HepG2 (cell line): ENCODE results near the gene PLIN3. TPM values are rescaled to one million over a fixed set of nuclear protein-coding genes. Genes with fewer than 3 reads are reported as not detected.

Experiments used
- FOXA1 ChIP-seq, 2 experiments: fragments of 450-650 bp in 1 of 2; sonication (generic) in 1 of 2; formaldehyde crosslinking in 1 of 2; IDR thresholded peaks; 2 replicates each; pipeline versions ENCODE4 v1.4.0 to v1.6.1; 2016 to 2020; ENCODE audit warnings: missing genetic modification reagents in 1 of 2
- HNF4A ChIP-seq: sonication (generic); formaldehyde crosslinking; IDR thresholded peaks from 2 replicates; pipeline ENCODE4 v1.4.0; 2020; ENCODE audit warnings: missing genetic modification reagents
- NR2F1 ChIP-seq, 2 experiments: fragments of 450-650 bp in 1 of 2; formaldehyde crosslinking in 1 of 2; IDR thresholded peaks; 2 replicates each; pipeline versions ENCODE4 v1.5.0 to v1.6.1; 2016 to 2020; ENCODE audit warnings: mild to moderate bottlenecking in 1 of 2, missing compliant biosample characterization in 1 of 2, missing genetic modification reagents in 1 of 2, moderate library complexity in 1 of 2
- SOX6 ChIP-seq, 2 experiments: fragments of 450-650 bp in 1 of 2; sonication (generic) in 1 of 2; formaldehyde crosslinking in 1 of 2; IDR thresholded peaks; 2 replicates each; pipeline versions ENCODE4 v1.4.0 to v1.6.1; 2017 to 2020; ENCODE audit warnings: antibody characterized with exemption in 1 of 2, mild to moderate bottlenecking in 1 of 2, missing genetic modification reagents in 1 of 2
- ZBTB20 ChIP-seq: sonication (generic); formaldehyde crosslinking; IDR thresholded peaks from 2 replicates; pipeline ENCODE4 v1.8.1; 2023; ENCODE audit warnings: missing genetic modification reagents, low read depth, mild to moderate bottlenecking, borderline replicate concordance
- ZNF660 ChIP-seq: sonication (generic); formaldehyde crosslinking; IDR thresholded peaks from 2 replicates; pipeline ENCODE4 v1.5.1; 2020; ENCODE audit warnings: mild to moderate bottlenecking, low read depth, missing genetic modification reagents, borderline replicate concordance
- ZNF713 ChIP-seq: sonication (generic); formaldehyde crosslinking; IDR thresholded peaks from 2 replicates; pipeline ENCODE4 v1.4.0; 2020; ENCODE audit warnings: mild to moderate bottlenecking, missing genetic modification reagents
- ZNF768 ChIP-seq: sonication (generic); formaldehyde crosslinking; IDR thresholded peaks from 2 replicates; pipeline ENCODE4 v1.4.0; 2020; ENCODE audit warnings: missing genetic modification reagents
- polyA plus RNA-seq, 8 experiments: library from polyadenylated mRNA; depleted of rRNA in 3 of 8; stranded (reverse) in 7 of 8; unstranded in 1 of 8; fragments of >200 nt; fragmentation: Illumina TruSeq in 4 of 8; extraction: Trizol in 4 of 8; gene quantifications; 2 replicates each; pipeline versions ENCODE4 v1.2.1 to v1.2.3, GENCODE V29; 2011 to 2016; ENCODE audit warnings: low read depth in 4 of 8, missing spikeins in 1 of 8, mixed read lengths in 1 of 8; ENCODE audit not compliant: insufficient read depth in 1 of 8
- total RNA-seq, 5 experiments: library from RNA; depleted of rRNA; stranded (reverse); fragments of >200 nt; fragmentation: Illumina TruSeq; extraction: Trizol; gene quantifications; 2 replicates each; pipeline ENCODE4 v1.2.3, GENCODE V29; 2016; ENCODE audit warnings: low read depth in 1 of 5
- TF ChIP-seq, protein P1 (sequence below): IDR thresholded peaks from 2 replicates; pipeline ENCODE4 v1.6.1; 2012; ENCODE audit warnings: inconsistent platforms
- TF ChIP-seq, protein P2 (sequence below): sonication (generic); formaldehyde crosslinking; IDR thresholded peaks from 2 replicates; pipeline ENCODE4 v1.4.0; 2020; ENCODE audit warnings: missing genetic modification reagents; ENCODE audit errors: not compliant biosample characterization
- TF ChIP-seq, protein P3 (sequence below): sonication (generic); formaldehyde crosslinking; IDR thresholded peaks from 2 replicates; pipeline ENCODE4 v1.4.0; 2020; ENCODE audit warnings: missing genetic modification reagents, mild to moderate bottlenecking, borderline replicate concordance
- TF ChIP-seq, protein P4 (sequence below): IDR thresholded peaks from 2 replicates; pipeline ENCODE4 v1.6.1; 2016; ENCODE audit warnings: mild to moderate bottlenecking
- TF ChIP-seq, protein P5 (sequence below): sonication (generic); formaldehyde crosslinking; IDR thresholded peaks from 2 replicates; pipeline ENCODE4 v1.5.0; 2020; ENCODE audit warnings: mild to moderate bottlenecking, missing genetic modification reagents
- TF ChIP-seq, protein P6 (sequence below): sonication (generic); formaldehyde crosslinking; conservative IDR thresholded peaks from 2 replicates; pipeline ENCODE4 v1.8.1; 2023; ENCODE audit warnings: missing genetic modification reagents

Gene PLIN3
- total and polyA plus RNA-seq, 2 of the 13 experiments (the other 11 are each of a cell fraction or from before 2014, with no cell fraction given) = 49.3 to 57.9 TPM

DNA sequence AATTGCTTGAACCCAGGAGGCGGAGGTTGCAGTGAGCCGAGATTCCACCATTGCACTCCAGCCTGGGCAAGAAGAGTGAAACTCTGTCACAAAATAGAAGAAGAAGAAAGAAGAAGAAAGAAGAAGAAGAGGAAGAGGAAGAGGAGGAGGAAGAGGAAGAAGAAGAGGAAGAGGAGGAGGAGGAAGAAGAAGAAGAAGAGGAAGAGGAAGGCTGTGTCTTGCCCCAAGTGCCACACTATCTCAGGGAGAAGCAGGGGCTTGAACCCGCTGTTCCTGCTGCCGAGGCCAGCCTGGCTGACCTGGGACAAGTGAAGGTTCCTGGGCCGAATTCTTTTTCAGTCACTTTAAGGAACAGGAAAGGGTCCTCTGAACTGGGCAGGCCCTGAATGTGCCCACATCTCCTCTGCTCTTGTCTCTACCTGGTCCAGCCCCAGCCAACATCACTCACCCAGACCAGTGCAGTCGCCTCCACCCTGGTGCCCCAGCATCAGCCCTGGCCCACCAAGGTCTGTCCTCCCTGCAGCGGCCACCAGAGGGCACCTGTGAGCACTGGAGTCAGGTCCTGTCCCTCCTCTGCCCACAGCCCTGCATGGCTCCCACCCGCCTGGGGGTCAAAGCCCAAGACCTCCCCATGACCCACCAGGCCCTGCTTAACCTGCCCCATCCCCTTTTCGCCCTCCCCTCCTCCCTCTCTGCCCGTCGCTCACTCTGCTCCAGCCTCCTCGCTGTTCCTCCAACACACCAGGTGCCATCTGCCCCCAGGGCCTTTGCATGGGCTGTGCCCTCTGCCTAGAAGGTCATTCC lies 55.9 kb downstream of the PLIN3 start (continued):
- TF ChIP-seq FOXA1 (IDR thresholded peaks at IDR 0.05) (no peak), FOXA1 (CRISPR knock-in tag; IDR thresholded peaks at IDR 0.05) (peak; percentile 17; the same call in 1 of the 2 replicates), ZNF713 (CRISPR knock-in tag) (0 out of 2 replicates have a peak, but pooled peaks have one; percentile 13), NR2F1 (CRISPR knock-in tag; IDR thresholded peaks at IDR 0.05) (peak in 1 of 2 experiments; percentile 38; a peak in 1 of 4 replicates), ZNF768 (peak; percentile 46; the same call in 1 of the 2 replicates), ZNF660 (CRISPR knock-in tag) (no peak), HNF4A (CRISPR knock-in tag) (peak; percentile 27; the same call in 1 of the 2 replicates), ZBTB20 (CRISPR knock-in tag) (peak; percentile 42; the same call in 1 of the 2 replicates), SOX6 (IDR thresholded peaks at IDR 0.05) (no peak), SOX6 (CRISPR knock-in tag; IDR thresholded peaks at IDR 0.05) (0 out of 2 replicates have a peak, but pooled peaks have one; percentile 10)
- TF ChIP-seq, protein P1, sequence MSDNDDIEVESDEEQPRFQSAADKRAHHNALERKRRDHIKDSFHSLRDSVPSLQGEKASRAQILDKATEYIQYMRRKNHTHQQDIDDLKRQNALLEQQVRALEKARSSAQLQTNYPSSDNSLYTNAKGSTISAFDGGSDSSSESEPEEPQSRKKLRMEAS = 0 out of 2 replicates have a peak, but pooled peaks have one; percentile 20
- TF ChIP-seq, protein P2, sequence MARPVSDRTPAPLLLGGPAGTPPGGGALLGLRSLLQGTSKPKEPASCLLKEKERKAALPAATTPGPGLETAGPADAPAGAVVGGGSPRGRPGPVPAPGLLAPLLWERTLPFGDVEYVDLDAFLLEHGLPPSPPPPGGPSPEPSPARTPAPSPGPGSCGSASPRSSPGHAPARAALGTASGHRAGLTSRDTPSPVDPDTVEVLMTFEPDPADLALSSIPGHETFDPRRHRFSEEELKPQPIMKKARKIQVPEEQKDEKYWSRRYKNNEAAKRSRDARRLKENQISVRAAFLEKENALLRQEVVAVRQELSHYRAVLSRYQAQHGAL (CRISPR knock-in tag) = no peak
- TF ChIP-seq, protein P3, sequence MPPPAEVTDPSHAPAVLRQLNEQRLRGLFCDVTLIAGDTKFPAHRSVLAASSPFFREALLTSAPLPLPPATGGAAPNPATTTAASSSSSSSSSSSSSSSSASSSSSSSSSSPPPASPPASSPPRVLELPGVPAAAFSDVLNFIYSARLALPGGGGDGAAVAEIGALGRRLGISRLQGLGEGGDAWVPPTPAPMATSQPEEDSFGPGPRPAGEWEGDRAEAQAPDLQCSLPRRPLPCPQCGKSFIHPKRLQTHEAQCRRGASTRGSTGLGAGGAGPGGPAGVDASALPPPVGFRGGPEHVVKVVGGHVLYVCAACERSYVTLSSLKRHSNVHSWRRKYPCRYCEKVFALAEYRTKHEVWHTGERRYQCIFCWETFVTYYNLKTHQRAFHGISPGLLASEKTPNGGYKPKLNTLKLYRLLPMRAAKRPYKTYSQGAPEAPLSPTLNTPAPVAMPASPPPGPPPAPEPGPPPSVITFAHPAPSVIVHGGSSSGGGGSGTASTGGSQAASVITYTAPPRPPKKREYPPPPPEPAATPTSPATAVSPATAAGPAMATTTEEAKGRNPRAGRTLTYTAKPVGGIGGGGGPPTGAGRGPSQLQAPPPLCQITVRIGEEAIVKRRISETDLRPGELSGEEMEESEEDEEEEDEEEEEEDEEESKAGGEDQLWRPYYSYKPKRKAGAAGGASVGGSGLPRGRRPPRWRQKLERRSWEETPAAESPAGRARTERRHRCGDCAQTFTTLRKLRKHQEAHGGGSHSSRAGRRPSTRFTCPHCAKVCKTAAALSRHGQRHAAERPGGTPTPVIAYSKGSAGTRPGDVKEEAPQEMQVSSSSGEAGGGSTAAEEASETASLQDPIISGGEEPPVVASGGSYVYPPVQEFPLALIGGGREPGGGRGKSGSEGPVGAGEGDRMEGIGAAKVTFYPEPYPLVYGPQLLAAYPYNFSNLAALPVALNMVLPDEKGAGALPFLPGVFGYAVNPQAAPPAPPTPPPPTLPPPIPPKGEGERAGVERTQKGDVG (CRISPR knock-in tag) = no peak
- TF ChIP-seq, protein P4, sequence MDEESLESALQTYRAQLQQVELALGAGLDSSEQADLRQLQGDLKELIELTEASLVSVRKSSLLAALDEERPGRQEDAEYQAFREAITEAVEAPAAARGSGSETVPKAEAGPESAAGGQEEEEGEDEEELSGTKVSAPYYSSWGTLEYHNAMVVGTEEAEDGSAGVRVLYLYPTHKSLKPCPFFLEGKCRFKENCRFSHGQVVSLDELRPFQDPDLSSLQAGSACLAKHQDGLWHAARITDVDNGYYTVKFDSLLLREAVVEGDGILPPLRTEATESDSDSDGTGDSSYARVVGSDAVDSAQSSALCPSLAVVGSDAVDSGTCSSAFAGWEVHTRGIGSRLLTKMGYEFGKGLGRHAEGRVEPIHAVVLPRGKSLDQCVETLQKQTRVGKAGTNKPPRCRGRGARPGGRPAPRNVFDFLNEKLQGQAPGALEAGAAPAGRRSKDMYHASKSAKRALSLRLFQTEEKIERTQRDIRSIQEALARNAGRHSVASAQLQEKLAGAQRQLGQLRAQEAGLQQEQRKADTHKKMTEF (CRISPR knock-in tag) = peak; percentile 35; the same call in 1 of the 2 replicates
- TF ChIP-seq, protein P5, sequence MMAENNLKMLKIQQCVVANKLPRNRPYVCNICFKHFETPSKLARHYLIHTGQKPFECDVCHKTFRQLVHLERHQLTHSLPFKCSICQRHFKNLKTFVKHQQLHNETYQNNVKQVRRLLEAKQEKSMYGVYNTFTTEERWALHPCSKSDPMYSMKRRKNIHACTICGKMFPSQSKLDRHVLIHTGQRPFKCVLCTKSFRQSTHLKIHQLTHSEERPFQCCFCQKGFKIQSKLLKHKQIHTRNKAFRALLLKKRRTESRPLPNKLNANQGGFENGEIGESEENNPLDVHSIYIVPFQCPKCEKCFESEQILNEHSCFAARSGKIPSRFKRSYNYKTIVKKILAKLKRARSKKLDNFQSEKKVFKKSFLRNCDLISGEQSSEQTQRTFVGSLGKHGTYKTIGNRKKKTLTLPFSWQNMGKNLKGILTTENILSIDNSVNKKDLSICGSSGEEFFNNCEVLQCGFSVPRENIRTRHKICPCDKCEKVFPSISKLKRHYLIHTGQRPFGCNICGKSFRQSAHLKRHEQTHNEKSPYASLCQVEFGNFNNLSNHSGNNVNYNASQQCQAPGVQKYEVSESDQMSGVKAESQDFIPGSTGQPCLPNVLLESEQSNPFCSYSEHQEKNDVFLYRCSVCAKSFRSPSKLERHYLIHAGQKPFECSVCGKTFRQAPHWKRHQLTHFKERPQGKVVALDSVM (CRISPR knock-in tag) = peak; percentile 26; the same call in 1 of the 2 replicates
- TF ChIP-seq, protein P6, sequence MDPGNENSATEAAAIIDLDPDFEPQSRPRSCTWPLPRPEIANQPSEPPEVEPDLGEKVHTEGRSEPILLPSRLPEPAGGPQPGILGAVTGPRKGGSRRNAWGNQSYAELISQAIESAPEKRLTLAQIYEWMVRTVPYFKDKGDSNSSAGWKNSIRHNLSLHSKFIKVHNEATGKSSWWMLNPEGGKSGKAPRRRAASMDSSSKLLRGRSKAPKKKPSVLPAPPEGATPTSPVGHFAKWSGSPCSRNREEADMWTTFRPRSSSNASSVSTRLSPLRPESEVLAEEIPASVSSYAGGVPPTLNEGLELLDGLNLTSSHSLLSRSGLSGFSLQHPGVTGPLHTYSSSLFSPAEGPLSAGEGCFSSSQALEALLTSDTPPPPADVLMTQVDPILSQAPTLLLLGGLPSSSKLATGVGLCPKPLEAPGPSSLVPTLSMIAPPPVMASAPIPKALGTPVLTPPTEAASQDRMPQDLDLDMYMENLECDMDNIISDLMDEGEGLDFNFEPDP = no peak
